GM18858 (cell line): ENCODE data around the gene ICOS.

Source experiments
- ATAC-seq: cut with Tn5 transposase; IDR thresholded peaks from one replicate; pipeline ENCODE4 v1.9.1; 2021; ENCODE audit not compliant: unreplicated experiment

ICOS gene

GRCh38 chr2:204005940-204006721 is 69.6 kb downstream of the ICOS start:
- no peak for ATAC-seq

GRCh38 chr2:204008352-204008751 is 71.8 kb downstream of the ICOS start:
- no peak for ATAC-seq

- ATAC-seq: no peak
Observed at GRCh38 chr2:204010628-204011560, 74.3 kb downstream of the ICOS start.
